ENCODE data around the gene SLC35B1. TPM values are rescaled to one million over a fixed set of nuclear protein-coding genes. Genes with fewer than 3 reads are reported as not detected.

SLC35B1 gene
- total RNA-seq, 3 donors from 2014 or later (not counting 1 experiment from before 2014, with no cell fraction given): 74.0 to 121 (median 90.2) TPM

- Mint-ChIP-seq H3K4me1 (peaks cover 59 to 64% of the 10 kb centered on the region in 2 donors), H3K9me3 (no peaks in the 10 kb centered on the region), H3K4me3 (peak overlapping the region; percentile 96), H3K27ac (peak overlapping the region; percentile 97 to 98), H3K36me3 (peaks cover 9% of the 10 kb centered on the region), H3K27me3 (ENCODE audit: low read depth in 2 of 2) (no peaks in the 10 kb centered on the region)
- intact Hi-C loops (cut with micrococcal nuclease): loop anchor here (1.0 kb wide), 2 partner anchors 30 to 80 kb away; partner anchors contain the start of genes KAT7 and SPOP
- Histone ChIP-seq H3K9me3 (ENCODE audit: control insufficient read depth, insufficient read depth, low read length) (no peaks in the 10 kb centered on the region), H3K36me3 (ENCODE audit: control insufficient read depth, insufficient read depth, low read length) (peaks cover 63% of the 10 kb centered on the region), H3K4me3 (ENCODE audit: low read length) (peak overlapping the region; percentile 58), H3K4me1 (ENCODE audit: control insufficient read depth, insufficient read depth, low read length) (peaks cover 35% of the 10 kb centered on the region), H3K27me3 (ENCODE audit: control insufficient read depth, insufficient read depth, low read length) (no peaks in the 10 kb centered on the region), H3K27ac (ENCODE audit: low read length) (peak overlapping the region; percentile 93)
- ATAC-seq: peak in 1 of 3 donors; percentile 8
- peak; percentile 10 for TF ChIP-seq CTCF (IDR thresholded peaks at IDR 0.05)
- WGBS (ENCODE audit: insufficient coverage): 59% methylated on average over 15 of the region's 15 CpGs
- peak in 1 of 2 donors; percentile 38 for DNase-seq
These were observed 885 bp upstream of the SLC35B1 start for GRCh38 chr17:49708515-49709183.

GRCh38 chr17:49707246-49707607, 537 bp downstream of the SLC35B1 start:
- Mint-ChIP-seq H3K4me3 (peak overlapping the region; percentile 96), H3K4me1 (peaks cover 53 to 57% of the 10 kb centered on the region in 2 donors), H3K27me3 (ENCODE audit: low read depth in 2 of 2) (no peaks in the 10 kb centered on the region), H3K36me3 (peaks cover 9% of the 10 kb centered on the region), H3K9me3 (no peaks in the 10 kb centered on the region), H3K27ac (peak overlapping the region; percentile 97 to 98)
- Histone ChIP-seq H3K9me3 (ENCODE audit: control insufficient read depth, insufficient read depth, low read length) (no peaks in the 10 kb centered on the region), H3K4me3 (ENCODE audit: low read length) (peak overlapping the region; percentile 58), H3K27me3 (ENCODE audit: control insufficient read depth, insufficient read depth, low read length) (no peaks in the 10 kb centered on the region), H3K27ac (ENCODE audit: low read length) (peak overlapping the region; percentile 93), H3K36me3 (ENCODE audit: control insufficient read depth, insufficient read depth, low read length) (peaks cover 62% of the 10 kb centered on the region), H3K4me1 (ENCODE audit: control insufficient read depth, insufficient read depth, low read length) (peaks cover 22% of the 10 kb centered on the region)
- WGBS (ENCODE audit: insufficient coverage): under 1% methylated on average over 12 of the region's 12 CpGs
- ATAC-seq: no peak
- peak in 1 of 2 donors; percentile 68 for DNase-seq
- intact Hi-C loops (cut with micrococcal nuclease): no loop called here
- TF ChIP-seq CTCF (IDR thresholded peaks at IDR 0.05): no peak

- Histone ChIP-seq H3K9me3 (ENCODE audit: control insufficient read depth, insufficient read depth, low read length) (no peaks in the 10 kb centered on the region), H3K4me1 (ENCODE audit: control insufficient read depth, insufficient read depth, low read length) (peaks cover 18% of the 10 kb centered on the region), H3K27ac (ENCODE audit: low read length) (no peak overlapping the region), H3K27me3 (ENCODE audit: control insufficient read depth, insufficient read depth, low read length) (no peaks in the 10 kb centered on the region), H3K36me3 (ENCODE audit: control insufficient read depth, insufficient read depth, low read length) (peaks cover 64% of the 10 kb centered on the region), H3K4me3 (ENCODE audit: low read length) (no peak overlapping the region)
- peak overlapping the region; percentile 37 to 98 for H3K27ac Mint-ChIP-seq
- no peaks in the 10 kb centered on the region for H3K27me3 Mint-ChIP-seq (ENCODE audit: low read depth in 2 of 2)
- H3K36me3 Mint-ChIP-seq: peaks cover 16% of the 10 kb centered on the region
- H3K4me1 Mint-ChIP-seq: peaks cover 45 to 46% of the 10 kb centered on the region in 2 donors
- TF ChIP-seq CTCF (IDR thresholded peaks at IDR 0.05): no peak
- peak overlapping the region; percentile 52 for H3K4me3 Mint-ChIP-seq
- no peaks in the 10 kb centered on the region for H3K9me3 Mint-ChIP-seq
- ATAC-seq (no peak), DNase-seq (no peak)
- intact Hi-C loops (cut with micrococcal nuclease): no loop called here
These were observed 2.5 kb downstream of the SLC35B1 start for GRCh38 chr17:49705254-49705653.
